ENCODE data around the gene ZNF823. TPM values are rescaled to one million over a fixed set of nuclear protein-coding genes. Genes with fewer than 3 reads are reported as not detected.

Gene ZNF823
- total and polyA plus RNA-seq, 2 donors = 5.6 to 8.6 TPM

DNA sequence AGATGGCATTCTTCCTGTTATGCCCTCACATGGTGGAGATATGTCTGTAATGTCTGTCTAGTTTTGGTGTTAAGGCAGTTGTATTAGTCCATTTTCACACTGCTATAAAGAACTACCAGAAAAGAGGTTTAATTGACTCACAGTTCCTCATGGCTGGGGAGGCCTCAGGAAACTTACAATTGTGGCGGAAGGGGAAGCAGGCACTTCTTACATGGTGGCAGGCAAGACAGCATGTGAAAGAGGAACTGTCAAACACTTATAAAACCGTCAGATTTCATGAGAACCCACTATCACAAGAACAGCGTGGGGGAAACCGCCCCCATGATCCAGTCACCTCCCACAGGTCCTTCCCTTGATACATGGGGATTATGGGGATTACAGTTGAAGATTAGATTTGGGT lies 31.2 kb upstream of the ZNF823 start:
- H3K4me3 ChIP-seq (ENCODE audit: low read length in 2 of 2) = no peak overlapping the region
- no peak overlapping the region for H3K27ac ChIP-seq (ENCODE audit: low read depth in 1 of 2, low read length in 1 of 2)
- peaks cover 5 to 11% of the 10 kb centered on the region in 2 donors for H3K4me1 ChIP-seq (ENCODE audit: control insufficient read depth in 2 of 2, insufficient read depth in 2 of 2, low read length in 2 of 2)
- H3K9me3 ChIP-seq (ENCODE audit: control insufficient read depth in 2 of 2, insufficient read depth in 1 of 2, low read length in 1 of 2) = peaks cover 0 to 11% of the 10 kb centered on the region in 2 donors
- WGBS = 96% methylated on average over 4 of the region's 4 CpGs
- no peak for DNase-seq (ENCODE audit: low read depth in 6 of 9, low spot score in 9 of 9)
- no peaks in the 10 kb centered on the region for H3K36me3 ChIP-seq (ENCODE audit: control insufficient read depth in 2 of 2, insufficient read depth in 2 of 2, low read length in 1 of 2)
- peaks cover 0 to 7% of the 10 kb centered on the region in 2 donors for H3K27me3 ChIP-seq (ENCODE audit: control insufficient read depth in 2 of 2, insufficient read depth in 1 of 2, low read length in 1 of 2)

DNA sequence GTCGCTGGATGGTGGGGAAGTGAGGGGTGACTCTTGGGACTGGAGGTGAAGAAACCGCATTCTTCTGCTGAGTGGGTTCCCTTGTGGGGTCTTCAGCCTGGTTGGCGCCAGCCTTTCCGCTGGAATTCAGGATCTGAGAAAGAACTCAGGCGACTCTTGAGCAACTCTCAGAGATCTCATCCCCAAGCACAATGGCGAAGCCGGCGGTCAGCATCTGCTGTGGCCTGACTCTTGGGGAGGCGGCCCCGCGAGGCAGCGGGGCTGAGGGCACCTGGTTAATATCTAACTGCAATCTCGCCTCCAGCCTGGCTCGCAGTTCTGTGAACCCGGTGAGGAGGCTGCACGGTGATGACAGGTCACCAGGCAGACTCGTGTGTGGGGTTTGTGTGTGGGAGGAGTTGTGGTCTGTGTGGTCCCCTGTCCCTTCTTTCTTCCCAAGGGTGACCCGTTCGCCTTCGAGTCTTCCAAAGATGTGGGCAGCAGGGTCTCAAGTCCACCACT lies 28.9 kb upstream of the ZNF823 start:
- peaks cover 0 to 7% of the 10 kb centered on the region in 2 donors for H3K27me3 ChIP-seq (ENCODE audit: control insufficient read depth in 2 of 2, insufficient read depth in 1 of 2, low read length in 1 of 2)
- DNase-seq (ENCODE audit: low read depth in 6 of 9, low spot score in 9 of 9) = peak in 1 of 9 donors; percentile 29
- H3K36me3 ChIP-seq (ENCODE audit: control insufficient read depth in 2 of 2, insufficient read depth in 2 of 2, low read length in 1 of 2) = no peaks in the 10 kb centered on the region
- 7% methylated on average over 20 of the region's 20 CpGs for WGBS
- peak overlapping the region; percentile 67 to 82 for H3K4me3 ChIP-seq (ENCODE audit: low read length in 2 of 2)
- H3K4me1 ChIP-seq (ENCODE audit: control insufficient read depth in 2 of 2, insufficient read depth in 2 of 2, low read length in 2 of 2) = peaks cover 5 to 11% of the 10 kb centered on the region in 2 donors
- H3K27ac ChIP-seq (ENCODE audit: low read depth in 1 of 2, low read length in 1 of 2) = peak overlapping the region in 1 of 2 donors; percentile 89
- peaks cover 0 to 11% of the 10 kb centered on the region in 2 donors for H3K9me3 ChIP-seq (ENCODE audit: control insufficient read depth in 2 of 2, insufficient read depth in 1 of 2, low read length in 1 of 2)

DNA sequence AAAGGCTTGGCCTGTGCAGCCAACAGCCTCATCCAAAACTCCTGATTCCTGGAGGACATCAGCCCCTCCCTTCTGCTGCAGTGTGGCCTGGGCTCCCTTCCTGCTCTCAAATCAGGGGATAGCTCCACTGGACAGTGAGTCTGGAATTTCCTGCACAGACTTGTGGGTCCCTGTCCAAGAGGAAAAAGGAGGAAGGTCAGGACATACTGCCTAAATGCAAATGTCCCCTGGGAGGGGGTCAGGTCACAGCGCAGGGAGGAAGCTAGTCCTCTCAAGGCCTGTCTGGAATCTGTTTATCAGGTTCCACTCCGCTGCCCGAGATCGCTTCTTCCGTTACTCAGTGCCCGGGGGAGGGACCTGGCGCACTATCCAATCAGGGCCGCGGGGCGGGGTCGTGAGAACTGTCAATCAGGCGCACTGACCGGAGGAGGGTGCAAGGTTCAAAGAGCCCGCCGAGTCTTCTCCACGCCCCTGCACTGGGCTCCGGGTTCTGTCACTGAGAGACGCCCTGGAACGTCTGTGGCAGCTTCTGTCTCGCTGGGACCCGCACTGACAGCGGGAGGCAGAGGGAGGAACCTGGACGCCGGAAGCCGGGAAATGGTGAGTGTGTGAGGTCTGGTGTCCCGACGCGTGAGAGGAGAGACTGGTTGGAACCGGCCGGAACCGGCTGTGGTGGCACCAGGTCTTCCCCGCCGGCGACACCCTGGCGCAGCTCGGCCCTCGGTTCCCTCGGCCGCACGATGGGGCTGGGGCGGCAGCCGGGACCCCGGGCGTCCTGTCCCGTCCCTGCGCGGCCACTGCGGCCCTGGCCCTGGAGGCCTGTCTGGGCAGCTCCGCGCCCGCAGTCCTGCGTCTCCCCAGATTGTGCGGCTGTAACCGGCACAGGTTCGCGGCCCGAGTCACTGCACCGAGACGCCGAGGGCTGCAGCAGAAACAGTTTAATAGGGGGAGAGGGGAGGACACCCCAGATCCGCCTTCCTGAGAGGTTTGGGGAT lies 28.1 kb upstream of the ZNF823 start, which contains the start of gene ZNF441:
ZNF441 (plus strand) TSS at position 404 of the 995 bp plus-strand sequence; CDS start at position 598, 194 bp downstream.
- H3K4me3 ChIP-seq (ENCODE audit: low read length in 2 of 2) = peak within 1 kb of the TSS; percentile 67 to 82
- H3K27me3 ChIP-seq (ENCODE audit: control insufficient read depth in 2 of 2, insufficient read depth in 1 of 2, low read length in 1 of 2) = peaks cover 0 to 7% of the 10 kb centered on the region in 2 donors
- H3K4me1 ChIP-seq (ENCODE audit: control insufficient read depth in 2 of 2, insufficient read depth in 2 of 2, low read length in 2 of 2) = peaks cover 5 to 11% of the 10 kb centered on the region in 2 donors
- no peaks in the 10 kb centered on the region for H3K36me3 ChIP-seq (ENCODE audit: control insufficient read depth in 2 of 2, insufficient read depth in 2 of 2, low read length in 1 of 2)
- H3K27ac ChIP-seq (ENCODE audit: low read depth in 1 of 2, low read length in 1 of 2) = peak within 1 kb of the TSS; percentile 74 to 89
- WGBS = under 1% methylated on average over 61 of the region's 61 CpGs
- DNase-seq (ENCODE audit: low read depth in 6 of 9, low spot score in 9 of 9) = peak; percentile 79 to 96 (median 91)
- H3K9me3 ChIP-seq (ENCODE audit: control insufficient read depth in 2 of 2, insufficient read depth in 1 of 2, low read length in 1 of 2) = peaks cover 0 to 5% of the 10 kb centered on the region in 2 donors

DNA sequence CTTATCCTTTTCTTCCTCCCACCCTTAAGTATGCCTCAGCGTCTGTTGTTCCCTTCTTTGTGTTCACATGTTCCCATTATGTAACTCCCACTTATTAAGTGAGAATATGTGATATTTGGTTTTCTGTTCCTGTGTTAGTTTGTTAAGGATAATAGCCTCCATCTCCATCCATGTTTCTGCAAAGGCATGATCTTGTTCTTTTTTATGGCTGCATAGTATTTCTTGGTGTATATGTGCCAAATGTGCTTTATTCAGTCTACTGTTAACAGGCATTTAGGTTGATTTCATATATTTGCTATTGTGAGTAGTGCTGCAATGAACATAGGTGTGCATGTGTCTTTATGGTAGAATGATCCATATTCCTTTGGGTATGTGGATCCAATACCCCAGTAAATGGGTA lies 24.9 kb upstream of the ZNF823 start:
- H3K4me1 ChIP-seq (ENCODE audit: control insufficient read depth in 2 of 2, insufficient read depth in 2 of 2, low read length in 2 of 2) = peaks cover 5 to 11% of the 10 kb centered on the region in 2 donors
- H3K9me3 ChIP-seq (ENCODE audit: control insufficient read depth in 2 of 2, insufficient read depth in 1 of 2, low read length in 1 of 2) = peaks cover 0 to 5% of the 10 kb centered on the region in 2 donors
- H3K36me3 ChIP-seq (ENCODE audit: control insufficient read depth in 2 of 2, insufficient read depth in 2 of 2, low read length in 1 of 2) = no peaks in the 10 kb centered on the region
- no peak overlapping the region for H3K4me3 ChIP-seq (ENCODE audit: low read length in 2 of 2)
- no peak overlapping the region for H3K27ac ChIP-seq (ENCODE audit: low read depth in 1 of 2, low read length in 1 of 2)
- peaks cover 0 to 7% of the 10 kb centered on the region in 2 donors for H3K27me3 ChIP-seq (ENCODE audit: control insufficient read depth in 2 of 2, insufficient read depth in 1 of 2, low read length in 1 of 2)
- WGBS = 96% methylated on average over 1 of the region's 1 CpG
- DNase-seq (ENCODE audit: low read depth in 6 of 9, low spot score in 9 of 9) = no peak

DNA sequence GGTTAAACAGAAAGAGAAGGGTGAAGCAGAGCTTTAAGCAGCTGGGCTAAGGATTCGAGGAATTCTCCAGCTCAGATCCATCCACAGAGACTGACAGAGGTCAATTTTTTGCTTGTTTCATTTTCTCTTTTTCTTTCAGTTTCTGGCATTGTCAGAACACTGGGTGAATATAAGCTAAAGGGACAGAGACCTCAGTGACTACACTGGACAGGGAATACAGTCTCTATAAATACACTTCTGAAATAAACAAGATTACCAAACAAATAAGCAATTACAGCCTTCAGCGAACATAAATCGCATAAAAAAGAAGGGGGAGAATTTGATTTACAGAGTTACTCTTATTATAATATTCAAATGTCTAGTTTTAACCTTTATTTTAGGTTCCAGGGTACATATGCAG lies 24.4 kb upstream of the ZNF823 start:
- Histone ChIP-seq H3K27me3 (ENCODE audit: control insufficient read depth in 2 of 2, insufficient read depth in 1 of 2, low read length in 1 of 2) (peaks cover 0 to 7% of the 10 kb centered on the region in 2 donors), H3K27ac (ENCODE audit: low read depth in 1 of 2, low read length in 1 of 2) (no peak overlapping the region), H3K4me3 (ENCODE audit: low read length in 2 of 2) (no peak overlapping the region), H3K36me3 (ENCODE audit: control insufficient read depth in 2 of 2, insufficient read depth in 2 of 2, low read length in 1 of 2) (no peaks in the 10 kb centered on the region), H3K9me3 (ENCODE audit: control insufficient read depth in 2 of 2, insufficient read depth in 1 of 2, low read length in 1 of 2) (peaks cover 0 to 5% of the 10 kb centered on the region in 2 donors), H3K4me1 (ENCODE audit: control insufficient read depth in 2 of 2, insufficient read depth in 2 of 2, low read length in 2 of 2) (peaks cover 5 to 11% of the 10 kb centered on the region in 2 donors)
- DNase-seq (ENCODE audit: low read depth in 6 of 9, low spot score in 9 of 9) = no peak
- WGBS = 81% methylated on average over 3 of the region's 3 CpGs

DNA sequence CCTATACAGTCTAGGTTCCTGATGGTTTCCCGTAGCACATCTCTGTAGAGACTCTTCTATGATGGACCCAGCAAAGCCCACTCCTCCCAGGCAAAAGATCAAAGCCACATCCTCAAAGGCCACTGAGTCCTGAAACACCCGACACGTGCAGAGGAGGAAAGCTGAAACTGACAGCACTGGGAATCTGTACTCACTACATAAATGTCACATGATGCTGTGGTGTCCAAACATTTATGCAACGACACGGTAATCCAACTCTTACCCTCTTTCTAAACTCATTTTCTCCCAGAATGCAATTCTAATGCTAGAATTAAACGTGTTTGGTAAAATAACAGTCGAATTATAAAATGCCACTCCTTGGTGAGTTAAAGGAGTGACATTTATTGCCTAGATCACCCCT lies 21.1 kb upstream of the ZNF823 start:
- Histone ChIP-seq H3K27me3 (ENCODE audit: control insufficient read depth in 2 of 2, insufficient read depth in 1 of 2, low read length in 1 of 2) (no peaks in the 10 kb centered on the region), H3K9me3 (ENCODE audit: control insufficient read depth in 2 of 2, insufficient read depth in 1 of 2, low read length in 1 of 2) (peaks cover 0 to 5% of the 10 kb centered on the region in 2 donors)
- 86% methylated on average over 7 of the region's 7 CpGs for WGBS

DNA sequence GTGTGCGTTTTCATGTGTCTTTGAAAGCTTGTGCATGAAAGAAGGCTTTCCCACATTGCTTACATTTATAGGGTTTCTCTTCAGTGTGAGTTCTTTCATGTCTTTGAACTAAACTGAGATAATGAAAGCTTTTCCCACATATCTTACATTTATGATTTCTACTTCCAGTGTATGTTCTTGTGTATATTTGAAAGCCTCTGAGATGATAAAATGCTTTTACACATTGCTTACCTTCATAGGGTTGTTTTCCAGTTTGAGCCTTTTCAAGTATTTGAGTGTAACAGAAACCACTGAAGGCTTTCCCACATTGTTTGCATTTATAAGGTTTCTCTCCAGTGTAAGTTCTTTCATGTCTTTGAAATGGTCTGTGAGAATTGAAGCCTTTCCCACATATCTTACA lies 18.2 kb upstream of the ZNF823 start:
- Histone ChIP-seq H3K9me3 (ENCODE audit: control insufficient read depth in 2 of 2, insufficient read depth in 1 of 2, low read length in 1 of 2) (peaks cover 0 to 5% of the 10 kb centered on the region in 2 donors), H3K27me3 (ENCODE audit: control insufficient read depth in 2 of 2, insufficient read depth in 1 of 2, low read length in 1 of 2) (no peaks in the 10 kb centered on the region), H3K4me1 (ENCODE audit: control insufficient read depth in 2 of 2, insufficient read depth in 2 of 2, low read length in 2 of 2) (no peaks in the 10 kb centered on the region), H3K27ac (ENCODE audit: low read depth in 1 of 2, low read length in 1 of 2) (no peak overlapping the region), H3K4me3 (ENCODE audit: low read length in 2 of 2) (no peak overlapping the region), H3K36me3 (ENCODE audit: control insufficient read depth in 2 of 2, insufficient read depth in 2 of 2, low read length in 1 of 2) (no peaks in the 10 kb centered on the region)
- DNase-seq (ENCODE audit: low read depth in 6 of 9, low spot score in 9 of 9) = no peak
- 86% methylated on average over 1 of the region's 1 CpG for WGBS

More for the DNA sequence above, 21.1 kb upstream of the ZNF823 start:
- H3K36me3 ChIP-seq (ENCODE audit: control insufficient read depth in 2 of 2, insufficient read depth in 2 of 2, low read length in 1 of 2) = no peaks in the 10 kb centered on the region
- H3K4me3 ChIP-seq (ENCODE audit: low read length in 2 of 2) = no peak overlapping the region
- H3K4me1 ChIP-seq (ENCODE audit: control insufficient read depth in 2 of 2, insufficient read depth in 2 of 2, low read length in 2 of 2) = no peaks in the 10 kb centered on the region
- no peak for DNase-seq (ENCODE audit: low read depth in 6 of 9, low spot score in 9 of 9)
- H3K27ac ChIP-seq (ENCODE audit: low read depth in 1 of 2, low read length in 1 of 2) = no peak overlapping the region

DNA sequence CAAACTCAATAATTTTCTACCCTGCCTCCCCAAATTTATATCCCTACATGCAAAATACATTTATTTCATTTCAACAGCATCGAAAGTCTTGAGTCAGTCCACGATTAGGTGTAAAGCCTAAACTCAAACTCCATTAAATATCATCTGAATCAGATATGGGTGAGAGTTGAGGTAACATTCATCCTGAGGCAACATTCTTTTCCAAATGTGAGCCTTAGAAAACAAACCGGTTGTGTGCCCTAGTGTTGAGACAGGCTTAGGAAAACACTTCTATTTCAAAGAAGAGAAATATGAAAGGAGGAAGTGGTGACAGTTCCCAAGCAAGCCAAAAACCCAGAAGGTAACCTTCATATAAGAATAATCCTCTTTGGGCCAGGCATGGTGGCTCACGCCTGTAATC lies 15.9 kb upstream of the ZNF823 start:
- H3K27ac ChIP-seq (ENCODE audit: low read depth in 1 of 2, low read length in 1 of 2) = no peak overlapping the region
- DNase-seq (ENCODE audit: low read depth in 6 of 9, low spot score in 9 of 9) = no peak
- peaks cover 0 to 5% of the 10 kb centered on the region in 2 donors for H3K9me3 ChIP-seq (ENCODE audit: control insufficient read depth in 2 of 2, insufficient read depth in 1 of 2, low read length in 1 of 2)
- H3K4me1 ChIP-seq (ENCODE audit: control insufficient read depth in 2 of 2, insufficient read depth in 2 of 2, low read length in 2 of 2) = no peaks in the 10 kb centered on the region
- 94% methylated on average over 4 of the region's 4 CpGs for WGBS
- no peaks in the 10 kb centered on the region for H3K36me3 ChIP-seq (ENCODE audit: control insufficient read depth in 2 of 2, insufficient read depth in 2 of 2, low read length in 1 of 2)
- H3K4me3 ChIP-seq (ENCODE audit: low read length in 2 of 2) = no peak overlapping the region
- H3K27me3 ChIP-seq (ENCODE audit: control insufficient read depth in 2 of 2, insufficient read depth in 1 of 2, low read length in 1 of 2) = no peaks in the 10 kb centered on the region

DNA sequence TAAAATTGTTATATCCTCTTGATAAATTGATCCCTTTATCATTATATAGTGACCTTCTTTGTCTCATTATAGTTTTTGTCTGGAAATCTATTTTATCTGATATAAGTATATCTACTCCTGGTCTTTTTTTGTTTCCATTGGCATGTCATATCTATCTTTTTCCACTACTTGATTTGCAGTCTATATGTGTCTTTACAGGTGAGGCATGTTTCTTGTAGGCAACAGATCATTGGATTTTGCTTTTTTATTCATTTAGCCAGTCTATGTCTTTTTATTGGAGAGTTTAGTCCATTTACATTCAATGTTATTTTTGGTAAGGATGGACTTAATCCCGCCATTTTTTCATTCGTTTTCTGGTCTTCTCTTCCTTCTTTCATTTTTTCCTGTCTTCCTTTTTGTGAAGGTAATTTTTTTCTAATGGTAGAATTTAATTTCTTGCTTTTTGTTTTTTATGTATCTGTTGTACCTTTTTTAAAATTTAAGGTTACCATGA lies 13.5 kb upstream of the ZNF823 start:
- H3K27ac ChIP-seq (ENCODE audit: low read depth in 1 of 2, low read length in 1 of 2) = no peak overlapping the region
- H3K4me1 ChIP-seq (ENCODE audit: control insufficient read depth in 2 of 2, insufficient read depth in 2 of 2, low read length in 2 of 2) = no peaks in the 10 kb centered on the region
- H3K27me3 ChIP-seq (ENCODE audit: control insufficient read depth in 2 of 2, insufficient read depth in 1 of 2, low read length in 1 of 2) = no peaks in the 10 kb centered on the region
- WGBS = 71% methylated on average over 2 of the region's 2 CpGs
- H3K36me3 ChIP-seq (ENCODE audit: control insufficient read depth in 2 of 2, insufficient read depth in 2 of 2, low read length in 1 of 2) = no peaks in the 10 kb centered on the region
- DNase-seq (ENCODE audit: low read depth in 6 of 9, low spot score in 9 of 9) = no peak
- no peak overlapping the region for H3K4me3 ChIP-seq (ENCODE audit: low read length in 2 of 2)
- no peaks in the 10 kb centered on the region for H3K9me3 ChIP-seq (ENCODE audit: control insufficient read depth in 2 of 2, insufficient read depth in 1 of 2, low read length in 1 of 2)
